ENCODE data around the gene PRKAR2B.

Gene PRKAR2B

DNA sequence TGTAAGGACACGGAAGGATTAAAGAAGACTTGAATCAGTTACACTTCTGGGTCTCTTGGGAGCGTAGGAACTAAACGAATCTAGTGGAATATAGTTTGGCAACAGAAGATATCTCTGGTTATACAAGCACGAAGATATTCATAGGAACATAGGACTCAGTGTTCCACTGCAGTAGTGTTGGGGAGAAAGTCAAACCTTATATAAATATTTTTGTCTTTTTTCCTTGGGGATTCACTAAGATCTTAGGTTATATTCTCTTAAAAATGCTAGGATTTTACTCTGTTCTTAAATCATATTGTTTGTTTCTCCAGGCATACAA lies 21.4 kb downstream of the PRKAR2B start:
- Mint-ChIP-seq H3K4me1 (peaks cover 29% of the 10 kb centered on the region), H3K27ac (peak overlapping the region; percentile 31), H3K36me3 (ENCODE audit: low read depth) (no peaks in the 10 kb centered on the region), H3K27me3 (ENCODE audit: low read depth, poor library complexity) (no peaks in the 10 kb centered on the region), H3K9me3 (no peaks in the 10 kb centered on the region), H3K4me3 (no peak overlapping the region)
- DNase-seq, result no peak
- TF ChIP-seq, protein P1, sequence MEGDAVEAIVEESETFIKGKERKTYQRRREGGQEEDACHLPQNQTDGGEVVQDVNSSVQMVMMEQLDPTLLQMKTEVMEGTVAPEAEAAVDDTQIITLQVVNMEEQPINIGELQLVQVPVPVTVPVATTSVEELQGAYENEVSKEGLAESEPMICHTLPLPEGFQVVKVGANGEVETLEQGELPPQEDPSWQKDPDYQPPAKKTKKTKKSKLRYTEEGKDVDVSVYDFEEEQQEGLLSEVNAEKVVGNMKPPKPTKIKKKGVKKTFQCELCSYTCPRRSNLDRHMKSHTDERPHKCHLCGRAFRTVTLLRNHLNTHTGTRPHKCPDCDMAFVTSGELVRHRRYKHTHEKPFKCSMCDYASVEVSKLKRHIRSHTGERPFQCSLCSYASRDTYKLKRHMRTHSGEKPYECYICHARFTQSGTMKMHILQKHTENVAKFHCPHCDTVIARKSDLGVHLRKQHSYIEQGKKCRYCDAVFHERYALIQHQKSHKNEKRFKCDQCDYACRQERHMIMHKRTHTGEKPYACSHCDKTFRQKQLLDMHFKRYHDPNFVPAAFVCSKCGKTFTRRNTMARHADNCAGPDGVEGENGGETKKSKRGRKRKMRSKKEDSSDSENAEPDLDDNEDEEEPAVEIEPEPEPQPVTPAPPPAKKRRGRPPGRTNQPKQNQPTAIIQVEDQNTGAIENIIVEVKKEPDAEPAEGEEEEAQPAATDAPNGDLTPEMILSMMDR (IDR thresholded peaks at IDR 0.05), result no peak

DNA sequence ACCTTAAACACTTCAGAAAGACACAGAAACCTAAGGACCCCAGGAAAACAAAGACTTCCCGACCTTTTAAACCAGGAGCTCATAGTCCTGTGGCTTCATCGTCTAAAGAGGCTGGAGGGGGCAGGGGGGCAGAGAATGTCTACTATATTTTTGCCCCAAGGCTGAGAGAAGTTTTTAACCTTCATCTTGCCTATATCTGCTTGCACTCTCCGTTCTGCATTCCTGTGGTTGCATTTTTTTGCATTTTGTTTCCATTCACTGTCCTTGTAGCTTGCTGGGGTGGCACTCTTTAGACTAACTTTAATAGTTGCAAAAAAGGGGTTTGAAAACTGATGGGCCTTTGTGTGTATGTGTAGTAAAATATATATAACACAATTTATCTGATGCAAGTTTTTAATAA lies 23.7 kb downstream of the PRKAR2B start:
- no peak overlapping the region for H3K4me3 Mint-ChIP-seq
- H3K4me1 Mint-ChIP-seq, result peaks cover 29% of the 10 kb centered on the region
- TF ChIP-seq, protein P1 (IDR thresholded peaks at IDR 0.05), result no peak
- no peak for DNase-seq
- H3K36me3 Mint-ChIP-seq (ENCODE audit: low read depth), result no peaks in the 10 kb centered on the region
- no peaks in the 10 kb centered on the region for H3K27me3 Mint-ChIP-seq (ENCODE audit: low read depth, poor library complexity)
- no peak overlapping the region for H3K27ac Mint-ChIP-seq
- no peaks in the 10 kb centered on the region for H3K9me3 Mint-ChIP-seq

DNA sequence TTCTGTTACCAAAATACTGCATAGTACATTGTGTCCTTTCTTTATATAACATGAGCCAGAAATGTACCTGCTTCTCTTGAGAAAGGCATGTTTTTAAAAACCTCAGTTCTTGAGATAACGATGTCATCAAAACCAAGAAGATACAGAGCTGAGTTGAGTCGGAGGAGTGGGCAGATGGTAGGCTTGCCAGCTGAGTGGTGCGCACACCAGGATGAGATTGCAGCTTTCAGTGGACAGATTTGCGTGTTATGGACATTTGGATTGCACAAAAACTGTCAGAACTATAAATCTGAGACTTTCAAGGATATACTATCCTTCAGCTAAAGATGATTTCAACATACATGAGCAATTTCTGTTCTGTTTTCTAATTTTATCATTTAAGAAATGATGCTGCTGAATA lies 25.0 kb downstream of the PRKAR2B start:
- no peak overlapping the region for H3K4me3 Mint-ChIP-seq
- DNase-seq, result no peak

DNA sequence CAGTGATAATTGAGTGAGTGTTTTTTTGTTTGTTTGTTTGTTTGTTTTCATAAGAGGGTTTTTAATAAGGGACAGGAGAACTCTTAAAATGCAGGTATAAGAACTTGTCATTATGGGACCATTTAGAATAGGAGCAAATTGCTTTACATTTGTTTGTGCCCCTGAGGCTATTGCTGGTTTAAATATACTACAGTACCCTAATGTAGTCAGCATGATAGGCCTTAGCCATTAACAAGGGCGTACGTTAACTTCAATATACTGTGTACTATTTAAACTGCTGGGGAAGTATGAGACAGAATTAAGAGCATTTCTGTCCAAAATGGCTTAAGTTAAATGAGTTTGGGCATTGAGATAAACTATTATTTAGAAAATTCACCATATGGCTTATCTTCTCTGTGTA lies 26.2 kb downstream of the PRKAR2B start:
- Mint-ChIP-seq H3K27ac (no peak overlapping the region), H3K4me1 (peaks cover 7% of the 10 kb centered on the region), H3K9me3 (no peaks in the 10 kb centered on the region), H3K27me3 (ENCODE audit: low read depth, poor library complexity) (no peaks in the 10 kb centered on the region), H3K36me3 (ENCODE audit: low read depth) (no peaks in the 10 kb centered on the region), H3K4me3 (no peak overlapping the region)
- TF ChIP-seq, protein P1 (IDR thresholded peaks at IDR 0.05), result no peak
- no peak for DNase-seq

More for the DNA sequence above, 25.0 kb downstream of the PRKAR2B start:
- Mint-ChIP-seq H3K27me3 (ENCODE audit: low read depth, poor library complexity) (no peaks in the 10 kb centered on the region), H3K4me1 (peaks cover 17% of the 10 kb centered on the region), H3K36me3 (ENCODE audit: low read depth) (no peaks in the 10 kb centered on the region), H3K9me3 (no peaks in the 10 kb centered on the region), H3K27ac (no peak overlapping the region)
- TF ChIP-seq, protein P1 (IDR thresholded peaks at IDR 0.05), result no peak

DNA sequence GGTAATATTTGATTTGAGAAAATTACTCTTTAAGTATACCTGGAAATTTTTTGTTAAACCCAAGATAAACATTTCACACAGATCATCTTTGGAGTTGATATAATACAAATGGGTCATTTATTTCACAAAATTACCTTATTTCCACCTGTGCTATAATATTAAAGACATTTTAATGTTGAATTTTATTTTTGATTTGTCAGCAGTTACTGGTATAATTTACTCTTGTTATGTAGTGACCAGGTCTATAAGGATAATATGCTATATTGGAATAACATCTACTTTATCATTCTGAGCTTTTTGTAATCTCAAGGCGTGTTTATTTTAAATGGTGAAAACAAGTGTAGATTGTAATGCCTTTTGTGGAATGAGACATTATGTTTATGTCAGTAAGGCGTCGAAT lies 26.6 kb downstream of the PRKAR2B start:
- Mint-ChIP-seq H3K4me1 (peaks cover 5% of the 10 kb centered on the region), H3K36me3 (ENCODE audit: low read depth) (no peaks in the 10 kb centered on the region), H3K4me3 (no peak overlapping the region), H3K9me3 (no peaks in the 10 kb centered on the region), H3K27me3 (ENCODE audit: low read depth, poor library complexity) (no peaks in the 10 kb centered on the region), H3K27ac (no peak overlapping the region)
- no peak for DNase-seq
- TF ChIP-seq, protein P1 (IDR thresholded peaks at IDR 0.05), result no peak

DNA sequence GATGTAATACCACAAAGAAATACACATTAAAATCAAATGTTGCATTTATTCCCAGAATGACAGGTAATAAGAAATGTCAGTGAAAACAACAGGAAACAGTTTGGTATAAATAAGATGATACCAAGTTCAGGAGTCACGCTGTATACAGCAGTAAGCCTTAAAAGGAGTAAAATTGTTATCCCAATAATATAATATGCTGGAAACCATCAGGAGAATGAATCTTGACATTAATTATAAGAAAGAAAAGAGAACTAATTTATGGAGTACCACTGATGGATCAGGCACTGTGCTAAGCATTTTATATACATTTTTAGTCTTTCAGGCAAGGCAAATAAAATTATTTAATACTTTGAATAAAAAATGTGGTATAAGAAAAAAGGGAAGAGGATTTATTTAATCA lies 27.6 kb downstream of the PRKAR2B start:
- Mint-ChIP-seq H3K4me3 (no peak overlapping the region), H3K4me1 (peaks cover 5% of the 10 kb centered on the region), H3K36me3 (ENCODE audit: low read depth) (no peaks in the 10 kb centered on the region), H3K27me3 (ENCODE audit: low read depth, poor library complexity) (no peaks in the 10 kb centered on the region), H3K9me3 (no peaks in the 10 kb centered on the region), H3K27ac (no peak overlapping the region)
- no peak for DNase-seq
- TF ChIP-seq, protein P1 (IDR thresholded peaks at IDR 0.05), result no peak
